Keratinocyte (primary cell): Measurements from ENCODE around the gene WDR6. TPM values are rescaled to one million over a fixed set of nuclear protein-coding genes. Genes with fewer than 3 reads are reported as not detected.

Source experiments
- DNase-seq: peaks from one replicate; pipeline ENCODE4 v3.0.0-alpha.2; 2011; ENCODE audit warnings: low read depth, missing footprints, low spot score
- FAIRE-seq: peaks from 2 replicates; lab custom pipeline; 2011; peaks lifted over from hg19 to GRCh38; lab: Jason Lieb, UNC
- H2AFZ ChIP-seq: 2 replicates; pipeline ENCODE4 v1.6.0; 2012; ENCODE audit warnings: low read length, control low read depth, inconsistent platforms; ENCODE audit not compliant: control insufficient read depth
- H3K27ac ChIP-seq: 2 replicates; pipeline ENCODE4 v1.5.1; 2011; ENCODE audit warnings: low read length; ENCODE audit not compliant: control insufficient read depth, insufficient read depth
- H3K27me3 ChIP-seq: 3 replicates; pipeline ENCODE4 v1.6.0; 2011; ENCODE audit warnings: low read length; ENCODE audit not compliant: control insufficient read depth, insufficient read depth; ENCODE audit errors: extremely low read depth
- H3K36me3 ChIP-seq, 2 experiments: 2 replicates in 1 of 2; 3 replicates in 1 of 2; pipeline ENCODE4 v1.5.1; 2011; ENCODE audit warnings: low read length in 2 of 2, mild to moderate bottlenecking in 1 of 2; ENCODE audit not compliant: control insufficient read depth in 2 of 2, insufficient read depth in 2 of 2; ENCODE audit errors: extremely low read depth in 1 of 2
- H3K4me1 ChIP-seq: 3 replicates; pipeline ENCODE4 v1.5.1; 2011; ENCODE audit warnings: low read length; ENCODE audit not compliant: control insufficient read depth, insufficient read depth; ENCODE audit errors: extremely low read depth
- H3K4me2 ChIP-seq: 3 replicates; pipeline ENCODE4 v1.6.0; 2011; ENCODE audit warnings: low read depth, low read length; ENCODE audit not compliant: control insufficient read depth, insufficient read depth; ENCODE audit errors: extremely low read depth
- H3K4me3 ChIP-seq, 3 experiments: fragments of 200-600 bp in 1 of 3; sonication (generic) in 1 of 3; 2 replicates in 2 of 3; 3 replicates in 1 of 3; pipeline ENCODE4 v1.5.1; 2011 to 2016; ENCODE audit warnings: low read length in 3 of 3, mild to moderate bottlenecking in 3 of 3, control low read depth in 2 of 3, inconsistent platforms in 1 of 3, low read depth in 1 of 3, mixed read lengths in 1 of 3, mixed run types in 1 of 3, moderate library complexity in 1 of 3; ENCODE audit not compliant: control insufficient read depth in 2 of 3, insufficient read depth in 2 of 3; ENCODE audit errors: extremely low read depth in 1 of 3
- H3K79me2 ChIP-seq: 2 replicates; pipeline ENCODE4 v1.6.0; 2012; ENCODE audit warnings: low read length; ENCODE audit not compliant: control insufficient read depth, insufficient read depth
- H3K9ac ChIP-seq: 3 replicates; pipeline ENCODE4 v1.6.0; 2011; ENCODE audit warnings: low read length; ENCODE audit not compliant: control insufficient read depth, insufficient read depth; ENCODE audit errors: extremely low read depth
- H3K9me1 ChIP-seq: 3 replicates; pipeline ENCODE4 v1.6.0; 2011; ENCODE audit warnings: low read length; ENCODE audit not compliant: control insufficient read depth, insufficient read depth; ENCODE audit errors: extremely low read depth
- H3K9me3 ChIP-seq: 2 replicates; pipeline ENCODE4 v1.5.1; 2012; ENCODE audit warnings: low read depth, low read length; ENCODE audit not compliant: control insufficient read depth
- H4K20me1 ChIP-seq: 3 replicates; pipeline ENCODE4 v1.6.0; 2011; ENCODE audit warnings: low read length; ENCODE audit not compliant: control insufficient read depth, insufficient read depth; ENCODE audit errors: extremely low read depth
- CTCF ChIP-seq, 3 experiments: IDR thresholded peaks in 1 of 3; conservative IDR thresholded peaks in 1 of 3; optimal IDR thresholded peaks in 1 of 3; 2 replicates in 2 of 3; 3 replicates in 1 of 3; pipeline versions ENCODE3 to v1.5.1; 2011; ENCODE audit warnings: low read length in 3 of 3, mild to moderate bottlenecking in 3 of 3, moderate library complexity in 2 of 3, control low read depth in 1 of 3, inconsistent platforms in 1 of 3; ENCODE audit not compliant: insufficient read depth in 2 of 3; ENCODE audit errors: extremely low read depth in 1 of 3
- EZH2 ChIP-seq: IDR thresholded peaks from one replicate; pipeline ENCODE4 v1.6.1; 2012; ENCODE audit warnings: inconsistent platforms, mild to moderate bottlenecking, low read length, moderate library complexity
- dilution Hi-C: fragments of 300-500 bp; cut with MboI; formaldehyde crosslinking; loops from one replicate; pipeline ENCODE4 v1.7.0; 2020; ENCODE audit warnings: low sequenced_read_pairs; ENCODE audit not compliant: extremely low pct_ligation_motif_present
- polyA plus RNA-seq, 5 experiments: library from polyadenylated mRNA; depleted of rRNA in 3 of 5; stranded (reverse) in 3 of 5; stranded (forward) in 1 of 5; unstranded in 1 of 5; fragments of >200 nt; gene quantifications; 1 replicate in 1 of 5; 2 replicates in 3 of 5; 3 replicates in 1 of 5; pipeline versions ENCODE4 v1.2.1 to v1.2.3, GENCODE V29; 2011 to 2012; ENCODE audit warnings: missing spikeins in 2 of 5, low read depth in 1 of 5, low replicate concordance in 1 of 5

Gene WDR6
- polyA plus RNA-seq, 1 donor (not counting 4 experiments of a cell fraction or from before 2014, with no cell fraction given): 61.5 TPM

DNA sequence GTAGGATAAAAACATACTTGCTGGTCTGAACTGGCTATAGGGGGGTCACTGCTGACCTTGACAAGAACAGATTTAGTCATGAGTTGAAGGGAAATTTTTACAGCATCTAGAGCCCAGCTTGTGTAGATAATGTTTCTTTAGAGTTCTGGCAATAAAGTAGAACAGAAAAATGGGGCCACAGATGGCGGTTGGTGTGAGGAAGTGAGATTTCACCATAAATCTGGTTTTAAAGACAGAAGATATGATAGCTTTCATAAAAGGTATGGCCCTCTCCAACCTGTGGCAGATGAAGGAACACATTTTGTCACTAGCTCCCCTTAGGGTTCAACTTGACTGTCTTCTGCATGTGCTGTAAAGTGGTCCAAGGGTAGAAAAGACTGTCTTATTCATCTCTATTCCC, 46.4 kb downstream of the WDR6 start:
- no peaks in the 10 kb centered on the region for H3K4me1 ChIP-seq
- TF ChIP-seq EZH2 (no peak), CTCF (optimal IDR thresholded peaks at IDR 0.05 in 1 of 3, IDR thresholded peaks at IDR 0.05 in 1 of 3, conservative IDR thresholded peaks at IDR 0.05 in 1 of 3; ENCODE audit: extremely low read depth in 1 of 3, insufficient read depth in 2 of 3, low read length in 3 of 3) (no peak)
- peaks cover 21 to 33% of the 10 kb centered on the region in 2 experiments for H3K36me3 ChIP-seq
- no peak overlapping the region for H3K9ac ChIP-seq
- peaks cover 14% of the 10 kb centered on the region for H3K79me2 ChIP-seq
- no peaks in the 10 kb centered on the region for H3K27me3 ChIP-seq
- no peaks in the 10 kb centered on the region for H3K9me3 ChIP-seq
- H3K9me1 ChIP-seq: peaks cover 3% of the 10 kb centered on the region
- no peak overlapping the region for H2AFZ ChIP-seq
- H4K20me1 ChIP-seq: no peaks in the 10 kb centered on the region
- no peak overlapping the region for H3K4me3 ChIP-seq
- FAIRE-seq (no peak), DNase-seq (no peak)
- no peak overlapping the region for H3K27ac ChIP-seq
- no peak overlapping the region for H3K4me2 ChIP-seq
- dilution Hi-C loops: no loop called here

- Histone ChIP-seq H3K4me2 (no peak overlapping the region), H3K9me1 (peaks cover 3% of the 10 kb centered on the region), H3K36me3 (peaks cover 21 to 33% of the 10 kb centered on the region in 2 experiments), H4K20me1 (no peaks in the 10 kb centered on the region), H2AFZ (no peak overlapping the region), H3K4me1 (no peaks in the 10 kb centered on the region), H3K9ac (no peak overlapping the region), H3K27ac (no peak overlapping the region), H3K9me3 (no peaks in the 10 kb centered on the region), H3K4me3 (no peak overlapping the region), H3K79me2 (peaks cover 14% of the 10 kb centered on the region), H3K27me3 (no peaks in the 10 kb centered on the region)
- dilution Hi-C loops: no loop called here
- FAIRE-seq: no peak
- DNase-seq: no peak
- TF ChIP-seq EZH2 (no peak), CTCF (optimal IDR thresholded peaks at IDR 0.05 in 1 of 3, IDR thresholded peaks at IDR 0.05 in 1 of 3, conservative IDR thresholded peaks at IDR 0.05 in 1 of 3; ENCODE audit: extremely low read depth in 1 of 3, insufficient read depth in 2 of 3, low read length in 3 of 3) (no peak)
Measured at GRCh38 chr3:49054344-49054862, 47.2 kb downstream of the WDR6 start.
